Keratinocyte (primary cell): ENCODE measurements around the gene RNF41. TPM values are rescaled to one million over a fixed set of nuclear protein-coding genes. Genes with fewer than 3 reads are reported as not detected.
"Not testable (repeated sequence)": the region's sequence is repeated elsewhere in the genome, so short reads cannot be mapped to it uniquely, and the experiment has no call there.

Experiments used
- DNase-seq: peaks from one replicate; pipeline ENCODE4 v3.0.0-alpha.2; 2011; ENCODE audit warnings: low read depth, missing footprints, low spot score
- FAIRE-seq: peaks from 2 replicates; lab custom pipeline; 2011; peaks lifted over from hg19 to GRCh38; lab: Jason Lieb, UNC
- H2AFZ ChIP-seq: 2 replicates; pipeline ENCODE4 v1.6.0; 2012; ENCODE audit warnings: low read length, control low read depth, inconsistent platforms; ENCODE audit not compliant: control insufficient read depth
- H3K27ac ChIP-seq: 2 replicates; pipeline ENCODE4 v1.5.1; 2011; ENCODE audit warnings: low read length; ENCODE audit not compliant: control insufficient read depth, insufficient read depth
- H3K27me3 ChIP-seq: 3 replicates; pipeline ENCODE4 v1.6.0; 2011; ENCODE audit warnings: low read length; ENCODE audit not compliant: control insufficient read depth, insufficient read depth; ENCODE audit errors: extremely low read depth
- H3K36me3 ChIP-seq, 2 experiments: 2 replicates in 1 of 2; 3 replicates in 1 of 2; pipeline ENCODE4 v1.5.1; 2011; ENCODE audit warnings: low read length in 2 of 2, mild to moderate bottlenecking in 1 of 2; ENCODE audit not compliant: control insufficient read depth in 2 of 2, insufficient read depth in 2 of 2; ENCODE audit errors: extremely low read depth in 1 of 2
- H3K4me1 ChIP-seq: 3 replicates; pipeline ENCODE4 v1.5.1; 2011; ENCODE audit warnings: low read length; ENCODE audit not compliant: control insufficient read depth, insufficient read depth; ENCODE audit errors: extremely low read depth
- H3K4me2 ChIP-seq: 3 replicates; pipeline ENCODE4 v1.6.0; 2011; ENCODE audit warnings: low read depth, low read length; ENCODE audit not compliant: control insufficient read depth, insufficient read depth; ENCODE audit errors: extremely low read depth
- H3K4me3 ChIP-seq, 3 experiments: fragments of 200-600 bp in 1 of 3; sonication (generic) in 1 of 3; 2 replicates in 2 of 3; 3 replicates in 1 of 3; pipeline ENCODE4 v1.5.1; 2011 to 2016; ENCODE audit warnings: low read length in 3 of 3, mild to moderate bottlenecking in 3 of 3, control low read depth in 2 of 3, inconsistent platforms in 1 of 3, low read depth in 1 of 3, mixed read lengths in 1 of 3, mixed run types in 1 of 3, moderate library complexity in 1 of 3; ENCODE audit not compliant: control insufficient read depth in 2 of 3, insufficient read depth in 2 of 3; ENCODE audit errors: extremely low read depth in 1 of 3
- H3K79me2 ChIP-seq: 2 replicates; pipeline ENCODE4 v1.6.0; 2012; ENCODE audit warnings: low read length; ENCODE audit not compliant: control insufficient read depth, insufficient read depth
- H3K9ac ChIP-seq: 3 replicates; pipeline ENCODE4 v1.6.0; 2011; ENCODE audit warnings: low read length; ENCODE audit not compliant: control insufficient read depth, insufficient read depth; ENCODE audit errors: extremely low read depth
- H3K9me1 ChIP-seq: 3 replicates; pipeline ENCODE4 v1.6.0; 2011; ENCODE audit warnings: low read length; ENCODE audit not compliant: control insufficient read depth, insufficient read depth; ENCODE audit errors: extremely low read depth
- H3K9me3 ChIP-seq: 2 replicates; pipeline ENCODE4 v1.5.1; 2012; ENCODE audit warnings: low read depth, low read length; ENCODE audit not compliant: control insufficient read depth
- H4K20me1 ChIP-seq: 3 replicates; pipeline ENCODE4 v1.6.0; 2011; ENCODE audit warnings: low read length; ENCODE audit not compliant: control insufficient read depth, insufficient read depth; ENCODE audit errors: extremely low read depth
- CTCF ChIP-seq, 3 experiments: IDR thresholded peaks in 1 of 3; conservative IDR thresholded peaks in 1 of 3; optimal IDR thresholded peaks in 1 of 3; 2 replicates in 2 of 3; 3 replicates in 1 of 3; pipeline versions ENCODE3 to v1.5.1; 2011; ENCODE audit warnings: low read length in 3 of 3, mild to moderate bottlenecking in 3 of 3, moderate library complexity in 2 of 3, control low read depth in 1 of 3, inconsistent platforms in 1 of 3; ENCODE audit not compliant: insufficient read depth in 2 of 3; ENCODE audit errors: extremely low read depth in 1 of 3
- EZH2 ChIP-seq: IDR thresholded peaks from one replicate; pipeline ENCODE4 v1.6.1; 2012; ENCODE audit warnings: inconsistent platforms, mild to moderate bottlenecking, low read length, moderate library complexity
- dilution Hi-C: fragments of 300-500 bp; cut with MboI; formaldehyde crosslinking; loops from one replicate; pipeline ENCODE4 v1.7.0; 2020; ENCODE audit warnings: low sequenced_read_pairs; ENCODE audit not compliant: extremely low pct_ligation_motif_present
- polyA plus RNA-seq, 5 experiments: library from polyadenylated mRNA; depleted of rRNA in 3 of 5; stranded (reverse) in 3 of 5; stranded (forward) in 1 of 5; unstranded in 1 of 5; fragments of >200 nt; gene quantifications; 1 replicate in 1 of 5; 2 replicates in 3 of 5; 3 replicates in 1 of 5; pipeline versions ENCODE4 v1.2.1 to v1.2.3, GENCODE V29; 2011 to 2012; ENCODE audit warnings: missing spikeins in 2 of 5, low read depth in 1 of 5, low replicate concordance in 1 of 5

The RNF41 gene
- polyA plus RNA-seq, 1 donor (not counting 4 experiments of a cell fraction or from before 2014, with no cell fraction given): 42.2 TPM

- FAIRE-seq: no peak
Measured at GRCh38 chr12:56157201-56158028, 64.3 kb downstream of the RNF41 start.

GRCh38 chr12:56156464-56157200 lies 65.1 kb downstream of the RNF41 start:
- H2AFZ ChIP-seq, DNase-seq, H3K27me3 ChIP-seq, H3K4me3 ChIP-seq, FAIRE-seq, H3K9me1 ChIP-seq, dilution Hi-C loops, H3K27ac ChIP-seq, H3K9me3 ChIP-seq: not testable (repeated sequence)
- peak overlapping the region; percentile 88 for H3K4me2 ChIP-seq
- peaks cover 28 to 29% of the 10 kb centered on the region in 2 experiments for H3K36me3 ChIP-seq
- peaks cover 28% of the 10 kb centered on the region for H3K79me2 ChIP-seq
- peaks cover 36% of the 10 kb centered on the region for H3K4me1 ChIP-seq
- H3K9ac ChIP-seq: peak overlapping the region; percentile 99
- peaks cover 15% of the 10 kb centered on the region for H4K20me1 ChIP-seq

More at GRCh38 chr12:56157201-56158028, 64.3 kb downstream of the RNF41 start:
- dilution Hi-C loops: no loop called here
- Histone ChIP-seq H4K20me1 (peaks cover 18% of the 10 kb centered on the region), H3K4me3 (peak overlapping the region; percentile 61 to 84 (median 66)), H3K9me3 (no peaks in the 10 kb centered on the region), H3K36me3 (peaks cover 33 to 35% of the 10 kb centered on the region in 2 experiments), H3K27me3 (no peaks in the 10 kb centered on the region), H3K9me1 (no peaks in the 10 kb centered on the region), H3K4me2 (peak overlapping the region; percentile 88), H2AFZ (peak overlapping the region; percentile 84), H3K4me1 (peaks cover 33% of the 10 kb centered on the region), H3K79me2 (peaks cover 28% of the 10 kb centered on the region), H3K9ac (peak overlapping the region; percentile 99), H3K27ac (peak overlapping the region; percentile 65)
- DNase-seq: no peak
- TF ChIP-seq EZH2 (no peak), CTCF (optimal IDR thresholded peaks at IDR 0.05 in 1 of 3, IDR thresholded peaks at IDR 0.05 in 1 of 3, conservative IDR thresholded peaks at IDR 0.05 in 1 of 3; ENCODE audit: extremely low read depth in 1 of 3, insufficient read depth in 2 of 3, low read length in 3 of 3) (peak; percentile 41 to 57 (median 47))
